GF-D8 (cell line): ENCODE measurements around the gene BIRC7.

Experiments
- DNase-seq: peaks from one replicate; lab custom pipeline; 2025; lab: John Stamatoyannopoulos, UW

The BIRC7 gene

GRCh38 chr20:63265891-63266515 lies 30.3 kb downstream of the BIRC7 start:
- DNase-seq: no peak

- DNase-seq: no peak
Observed at GRCh38 chr20:63267691-63268090, 32.0 kb downstream of the BIRC7 start.

GRCh38 chr20:63268256-63268655 lies 32.6 kb downstream of the BIRC7 start:
- DNase-seq: no peak

GRCh38 chr20:63268671-63269439 lies 33.1 kb downstream of the BIRC7 start:
- DNase-seq: no peak

GRCh38 chr20:63269724-63270123 lies 34.0 kb downstream of the BIRC7 start:
- no peak for DNase-seq

- DNase-seq: no peak
Observed at GRCh38 chr20:63270606-63271325, 35.1 kb downstream of the BIRC7 start.

GRCh38 chr20:63272105-63273058 lies 36.7 kb downstream of the BIRC7 start, which contains the start of gene ARFGAP1:
Gene ARFGAP1, plus strand, starts transcription at chr20:63272813. Its CDS starts 2,768 bp downstream, at chr20:63275581.
- peak; percentile 51 for DNase-seq

- no peak for DNase-seq
Observed at GRCh38 chr20:63273059-63273579, 37.4 kb downstream of the BIRC7 start.

GRCh38 chr20:63273635-63274380 lies 38.1 kb downstream of the BIRC7 start:
- no peak for DNase-seq

- DNase-seq: no peak
Observed at GRCh38 chr20:63274381-63275228, 38.9 kb downstream of the BIRC7 start.

GRCh38 chr20:63275825-63276224 lies 40.1 kb downstream of the BIRC7 start:
- no peak for DNase-seq

- DNase-seq: no peak
Observed at GRCh38 chr20:63276956-63277355, 41.3 kb downstream of the BIRC7 start.

GRCh38 chr20:63277466-63278272 lies 42.0 kb downstream of the BIRC7 start:
- DNase-seq: no peak

- no peak for DNase-seq
Observed at GRCh38 chr20:63278661-63279060, 43.0 kb downstream of the BIRC7 start.

- no peak for DNase-seq
Observed at GRCh38 chr20:63279931-63280330, 44.2 kb downstream of the BIRC7 start.

GRCh38 chr20:63280371-63280770 lies 44.7 kb downstream of the BIRC7 start:
- DNase-seq: no peak

- no peak for DNase-seq
Observed at GRCh38 chr20:63280929-63281545, 45.3 kb downstream of the BIRC7 start.
